Measurements from ENCODE around the gene NRXN3. TPM values are rescaled to one million over a fixed set of nuclear protein-coding genes. Genes with fewer than 3 reads are reported as not detected.
A peak's percentile ranks its signal among the peaks of the same experiment; 100 is the strongest.

The NRXN3 gene
- total RNA-seq, 1 donor from 2014 or later = 19.8 TPM

DNA sequence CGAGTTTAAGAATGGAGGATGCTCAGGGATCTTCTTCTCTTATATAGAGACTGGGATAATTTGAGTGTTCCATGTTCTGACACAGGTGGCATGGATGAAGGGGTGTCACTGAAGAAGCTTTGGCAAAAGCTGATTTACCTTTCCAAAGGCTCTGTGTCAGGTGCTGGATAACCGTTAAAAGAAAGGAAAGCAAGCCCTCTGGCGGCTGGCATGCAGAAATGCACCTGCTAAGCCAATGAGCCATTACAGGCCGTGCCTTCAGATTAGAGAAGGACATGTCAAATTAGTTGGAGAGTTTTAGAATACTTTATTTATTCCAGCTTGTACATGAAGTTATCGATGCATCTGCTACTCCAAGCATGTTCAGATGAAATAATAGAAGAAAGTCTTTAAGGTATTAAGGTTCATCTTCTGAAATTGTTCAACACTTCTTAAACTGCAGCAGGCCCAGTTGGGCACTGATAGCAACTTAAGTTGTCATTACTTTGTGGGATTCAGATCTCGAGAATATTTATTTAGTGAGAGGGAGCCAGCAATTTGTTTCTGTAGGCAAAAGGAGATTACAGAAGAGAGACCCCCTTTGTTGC is 678.2 kb downstream of the NRXN3 start:
- H3K27ac Mint-ChIP-seq = no peak overlapping the region
- no peaks in the 10 kb centered on the region for H3K36me3 Mint-ChIP-seq
- H3K27me3 Mint-ChIP-seq = peaks cover 28% of the 10 kb centered on the region
- DNase-seq (ENCODE audit: extremely low spot score, unreplicated experiment) = no peak
- no peaks in the 10 kb centered on the region for H3K9me3 Mint-ChIP-seq
- H3K4me1 Mint-ChIP-seq (ENCODE audit: unreplicated experiment) = no peaks in the 10 kb centered on the region
- TF ChIP-seq, protein P1, sequence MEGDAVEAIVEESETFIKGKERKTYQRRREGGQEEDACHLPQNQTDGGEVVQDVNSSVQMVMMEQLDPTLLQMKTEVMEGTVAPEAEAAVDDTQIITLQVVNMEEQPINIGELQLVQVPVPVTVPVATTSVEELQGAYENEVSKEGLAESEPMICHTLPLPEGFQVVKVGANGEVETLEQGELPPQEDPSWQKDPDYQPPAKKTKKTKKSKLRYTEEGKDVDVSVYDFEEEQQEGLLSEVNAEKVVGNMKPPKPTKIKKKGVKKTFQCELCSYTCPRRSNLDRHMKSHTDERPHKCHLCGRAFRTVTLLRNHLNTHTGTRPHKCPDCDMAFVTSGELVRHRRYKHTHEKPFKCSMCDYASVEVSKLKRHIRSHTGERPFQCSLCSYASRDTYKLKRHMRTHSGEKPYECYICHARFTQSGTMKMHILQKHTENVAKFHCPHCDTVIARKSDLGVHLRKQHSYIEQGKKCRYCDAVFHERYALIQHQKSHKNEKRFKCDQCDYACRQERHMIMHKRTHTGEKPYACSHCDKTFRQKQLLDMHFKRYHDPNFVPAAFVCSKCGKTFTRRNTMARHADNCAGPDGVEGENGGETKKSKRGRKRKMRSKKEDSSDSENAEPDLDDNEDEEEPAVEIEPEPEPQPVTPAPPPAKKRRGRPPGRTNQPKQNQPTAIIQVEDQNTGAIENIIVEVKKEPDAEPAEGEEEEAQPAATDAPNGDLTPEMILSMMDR (conservative IDR thresholded peaks at IDR 0.05) = peak; percentile 96
- H3K4me3 Mint-ChIP-seq = no peak overlapping the region

DNA sequence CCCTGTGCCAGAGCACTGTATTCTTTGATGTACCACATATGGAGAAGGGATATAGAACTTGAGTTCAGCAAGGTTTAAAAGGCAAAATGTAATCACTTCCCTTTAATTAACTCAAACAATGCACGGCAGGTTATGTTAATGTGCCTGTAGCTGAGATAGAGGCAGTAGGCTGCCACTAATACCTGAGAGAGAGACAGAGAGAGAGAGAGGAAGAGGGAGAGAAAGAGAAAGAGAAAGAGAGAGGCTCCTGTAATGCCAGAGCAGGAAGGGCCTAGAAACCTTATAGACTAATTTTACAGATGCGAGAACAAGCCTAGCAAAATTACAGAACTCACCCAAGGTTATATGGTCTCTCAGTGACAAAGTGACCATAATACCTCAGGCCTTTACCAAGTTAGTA is 679.8 kb downstream of the NRXN3 start:
- Mint-ChIP-seq H3K36me3 (no peaks in the 10 kb centered on the region), H3K27ac (no peak overlapping the region), H3K27me3 (peaks cover 29% of the 10 kb centered on the region), H3K9me3 (no peaks in the 10 kb centered on the region), H3K4me3 (no peak overlapping the region), H3K4me1 (ENCODE audit: unreplicated experiment) (no peaks in the 10 kb centered on the region)
- TF ChIP-seq, protein P1 (conservative IDR thresholded peaks at IDR 0.05) = no peak
- no peak for DNase-seq (ENCODE audit: extremely low spot score, unreplicated experiment)

DNA sequence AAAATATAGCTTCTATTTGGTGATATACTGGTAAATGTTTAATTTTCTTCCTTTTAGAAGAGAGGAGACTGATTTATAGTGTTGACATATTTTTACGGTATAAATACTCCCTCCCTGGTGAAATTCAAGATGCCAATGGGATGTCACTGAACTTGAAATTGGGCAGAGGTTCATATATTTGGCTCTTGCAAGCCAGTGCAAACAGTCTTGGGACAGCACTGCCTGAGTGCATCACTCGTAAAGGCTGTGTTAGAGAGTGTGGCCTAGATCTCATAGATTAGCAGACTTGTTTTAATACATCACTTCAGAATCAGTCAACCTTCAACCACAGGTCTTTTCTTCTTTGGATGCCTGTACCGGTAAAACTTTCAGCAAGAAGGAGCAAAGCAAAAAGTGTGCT is 681.0 kb downstream of the NRXN3 start:
- TF ChIP-seq, protein P1 (conservative IDR thresholded peaks at IDR 0.05) = no peak
- Mint-ChIP-seq H3K4me3 (no peak overlapping the region), H3K27me3 (peaks cover 26% of the 10 kb centered on the region), H3K27ac (no peak overlapping the region), H3K9me3 (no peaks in the 10 kb centered on the region), H3K4me1 (ENCODE audit: unreplicated experiment) (no peaks in the 10 kb centered on the region), H3K36me3 (no peaks in the 10 kb centered on the region)
- DNase-seq (ENCODE audit: extremely low spot score, unreplicated experiment) = no peak

DNA sequence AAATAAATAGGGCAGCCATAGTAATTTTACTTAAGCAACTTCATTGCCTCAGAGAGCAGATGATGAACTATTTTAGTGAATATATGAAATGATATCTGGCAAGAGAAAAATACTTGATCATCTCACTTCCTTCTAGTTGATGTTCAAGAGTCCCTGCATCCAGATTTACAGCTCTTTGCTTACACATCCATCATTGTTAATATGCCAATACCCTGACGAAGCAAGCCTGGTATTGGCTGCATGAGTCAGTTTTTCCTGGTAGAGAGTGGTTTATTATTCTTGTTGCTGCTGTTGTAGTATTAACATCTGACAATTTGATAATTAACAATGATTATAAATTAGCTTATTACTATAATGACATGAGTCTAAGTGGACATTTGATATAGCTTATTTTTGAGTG is 681.9 kb downstream of the NRXN3 start:
- Mint-ChIP-seq H3K9me3 (no peaks in the 10 kb centered on the region), H3K27ac (no peak overlapping the region), H3K36me3 (no peaks in the 10 kb centered on the region), H3K4me1 (ENCODE audit: unreplicated experiment) (no peaks in the 10 kb centered on the region), H3K27me3 (peaks cover 19% of the 10 kb centered on the region), H3K4me3 (no peak overlapping the region)
- DNase-seq (ENCODE audit: extremely low spot score, unreplicated experiment) = no peak
- TF ChIP-seq, protein P1 (conservative IDR thresholded peaks at IDR 0.05) = no peak

DNA sequence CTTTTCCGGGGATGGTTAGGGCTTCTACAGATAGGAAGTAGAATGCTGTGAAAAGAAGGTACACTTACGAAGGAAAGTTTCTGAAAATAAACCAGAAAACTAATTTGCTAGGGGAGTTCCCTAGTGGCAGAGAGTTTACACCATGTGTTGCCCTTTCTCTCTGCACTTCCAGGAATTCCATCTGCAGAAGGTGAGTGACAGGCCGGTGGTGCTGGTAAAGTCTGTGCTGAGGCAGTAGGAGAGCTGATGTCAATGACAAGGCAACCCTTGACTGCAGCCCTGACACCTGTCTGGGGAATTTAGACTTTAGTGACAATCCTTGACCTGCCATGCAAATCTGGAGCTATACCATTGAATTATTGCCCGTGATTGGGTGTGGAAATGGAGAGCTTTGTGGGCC is 687.8 kb downstream of the NRXN3 start:
- TF ChIP-seq, protein P1 (conservative IDR thresholded peaks at IDR 0.05) = no peak
- Mint-ChIP-seq H3K27ac (no peak overlapping the region), H3K36me3 (no peaks in the 10 kb centered on the region), H3K9me3 (no peaks in the 10 kb centered on the region), H3K27me3 (peaks cover 12% of the 10 kb centered on the region), H3K4me3 (no peak overlapping the region), H3K4me1 (ENCODE audit: unreplicated experiment) (no peaks in the 10 kb centered on the region)
- no peak for DNase-seq (ENCODE audit: extremely low spot score, unreplicated experiment)

DNA sequence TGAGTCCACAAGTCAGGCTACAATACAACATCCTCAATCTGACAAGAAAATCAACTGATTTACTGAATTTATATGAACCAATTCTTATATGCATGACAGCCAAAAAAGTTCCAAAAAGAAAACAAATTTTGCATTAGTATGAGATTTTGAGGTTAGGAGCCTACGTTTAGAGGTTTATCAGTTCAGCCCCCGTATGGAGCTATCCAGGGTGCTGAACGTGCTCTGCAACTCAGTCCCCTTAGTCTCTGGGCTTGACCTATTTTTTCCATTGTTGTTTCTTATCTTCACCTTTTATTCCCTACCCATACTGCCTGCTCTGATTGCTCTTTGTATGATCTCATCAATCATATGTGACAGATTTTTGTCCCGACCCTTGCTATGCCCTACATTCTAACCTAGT is 693.0 kb downstream of the NRXN3 start:
- Mint-ChIP-seq H3K27ac (peak overlapping the region; percentile 14), H3K36me3 (no peaks in the 10 kb centered on the region), H3K9me3 (no peaks in the 10 kb centered on the region), H3K4me3 (no peak overlapping the region), H3K4me1 (ENCODE audit: unreplicated experiment) (no peaks in the 10 kb centered on the region), H3K27me3 (peaks cover 6% of the 10 kb centered on the region)
- DNase-seq (ENCODE audit: extremely low spot score, unreplicated experiment) = no peak
- TF ChIP-seq, protein P1 (conservative IDR thresholded peaks at IDR 0.05) = no peak
